ENCODE data around the gene CDH5.

DNA sequence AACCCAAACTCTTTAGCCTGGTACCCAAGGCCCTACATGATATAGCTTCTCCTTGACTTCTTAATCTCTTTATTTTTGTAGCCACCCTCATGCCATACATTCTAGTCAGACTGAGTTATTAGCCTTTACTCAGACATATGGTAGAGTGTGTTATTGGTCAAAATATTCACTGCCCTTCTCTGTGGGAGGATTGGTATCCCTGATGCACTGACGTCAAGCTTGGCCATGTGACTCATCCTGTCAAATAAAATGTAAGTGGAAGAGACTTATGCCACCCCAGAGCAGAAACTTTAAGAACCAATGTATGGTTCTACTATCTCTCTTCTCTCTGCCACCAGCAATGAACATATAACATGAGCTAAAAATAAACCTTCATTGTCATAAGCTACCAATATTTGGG lies 48.4 kb downstream of the CDH5 start:
- TF ChIP-seq, protein P1, sequence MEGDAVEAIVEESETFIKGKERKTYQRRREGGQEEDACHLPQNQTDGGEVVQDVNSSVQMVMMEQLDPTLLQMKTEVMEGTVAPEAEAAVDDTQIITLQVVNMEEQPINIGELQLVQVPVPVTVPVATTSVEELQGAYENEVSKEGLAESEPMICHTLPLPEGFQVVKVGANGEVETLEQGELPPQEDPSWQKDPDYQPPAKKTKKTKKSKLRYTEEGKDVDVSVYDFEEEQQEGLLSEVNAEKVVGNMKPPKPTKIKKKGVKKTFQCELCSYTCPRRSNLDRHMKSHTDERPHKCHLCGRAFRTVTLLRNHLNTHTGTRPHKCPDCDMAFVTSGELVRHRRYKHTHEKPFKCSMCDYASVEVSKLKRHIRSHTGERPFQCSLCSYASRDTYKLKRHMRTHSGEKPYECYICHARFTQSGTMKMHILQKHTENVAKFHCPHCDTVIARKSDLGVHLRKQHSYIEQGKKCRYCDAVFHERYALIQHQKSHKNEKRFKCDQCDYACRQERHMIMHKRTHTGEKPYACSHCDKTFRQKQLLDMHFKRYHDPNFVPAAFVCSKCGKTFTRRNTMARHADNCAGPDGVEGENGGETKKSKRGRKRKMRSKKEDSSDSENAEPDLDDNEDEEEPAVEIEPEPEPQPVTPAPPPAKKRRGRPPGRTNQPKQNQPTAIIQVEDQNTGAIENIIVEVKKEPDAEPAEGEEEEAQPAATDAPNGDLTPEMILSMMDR (conservative IDR thresholded peaks at IDR 0.05; ENCODE audit: low read depth, low read length) = no peak
- no peak for TF ChIP-seq EZH2 (IDR thresholded peaks at IDR 0.05; ENCODE audit: low read length, unreplicated experiment)

All from PC-3 (cell line).